Right lobe of liver (tissue), 6 donors: Measurements from ENCODE around the gene SMC5. TPM values are rescaled to one million over a fixed set of nuclear protein-coding genes. Genes with fewer than 3 reads are reported as not detected.
"Not testable (repeated sequence)": the region's sequence is repeated elsewhere in the genome, so short reads cannot be mapped to it uniquely, and the experiment has no call there.

ENCODE experiments used
- ATAC-seq, 4 donors: fragments of 200-7000 bp; cut with Tn5 transposase; one replicate each; pipeline ENCODE4 v1.9.1; 2020; ENCODE audit warnings: mild to moderate bottlenecking in 4 of 4, moderate library complexity in 4 of 4
- DNase-seq, 3 donors: peaks; one replicate each; pipeline ENCODE4 v3.0.0-alpha.2; 2020
- H3K27ac ChIP-seq, 3 donors: fragments of 200-600 bp; one replicate each; pipeline ENCODE4 v1.8.0; 2022
- H3K27me3 ChIP-seq, 2 donors: fragments of 200-600 bp; one replicate each; pipeline ENCODE4 v1.8.0; 2022
- H3K36me3 ChIP-seq, 4 donors: fragments of 200-600 bp; sonication (generic) in 1 of 4; one replicate each; pipeline versions ENCODE4 v1.5.1 to v1.8.0; 2017 to 2022; ENCODE audit warnings: control low read depth in 1 of 4
- H3K4me1 ChIP-seq, 4 donors: fragments of 200-600 bp; sonication (generic) in 1 of 4; one replicate each; pipeline versions ENCODE4 v1.5.1 to v1.8.0; 2017 to 2022; ENCODE audit warnings: control low read depth in 1 of 4
- H3K4me3 ChIP-seq, 3 donors: fragments of 200-600 bp; one replicate each; pipeline ENCODE4 v1.8.0; 2022
- H3K9me3 ChIP-seq, 4 donors: fragments of 200-600 bp; sonication (generic) in 1 of 4; one replicate each; pipeline versions ENCODE4 v1.5.1 to v1.8.0; 2017 to 2022; ENCODE audit warnings: control low read depth in 1 of 4
- CTCF ChIP-seq, 4 donors: fragments of 200-600 bp in 3 of 4; fragments of 450-650 bp in 1 of 4; IDR thresholded peaks; one replicate each; pipeline versions ENCODE4 v1.5.1 to v1.8.0; 2016 to 2022; ENCODE audit warnings: antibody characterized with exemption in 4 of 4, mild to moderate bottlenecking in 2 of 4
- POLR2A ChIP-seq: fragments of 450-650 bp; IDR thresholded peaks from one replicate; pipeline ENCODE4 v1.6.1; 2017; ENCODE audit warnings: antibody characterized with exemption, mild to moderate bottlenecking
- WGBS: methylation state at CpG from one replicate; pipeline ENCODE4 v1.1.6; 2018; ENCODE audit warnings: low coverage, low lambda C conversion rate; ENCODE audit not compliant: insufficient coverage; ENCODE audit errors: missing lambda C conversion rate; 5-methylcytosine and 5-hydroxymethylcytosine counted together
- intact Hi-C, 2 donors: fragments of 100-400 bp; cut with DNase I; formaldehyde crosslinking; loops; one replicate each; pipeline versions ENCODE4 v1.11.2 to v1.14.1; 2022
- total RNA-seq, 6 experiments: library from RNA; depleted of rRNA in 2 of 6; stranded (reverse); fragments of >200 nt in 2 of 6; fragmentation: NEBNext Ultra II Directional in 3 of 6; extraction: Animal tissue kit (Norgen Biotek cat#: 25700) in 3 of 6; gene quantifications; one replicate each; pipeline versions ENCODE4 v1.1.0 to v1.2.4, GENCODE V29; 2016 to 2023
- donor health status: DM: no; HTN: yes; CAD: no.
- donor health status: DM: no; HTN: no; CAD: no.
- donor health status: DM: no; HTN: no; CAD: no.
- donor health status: DM: no; HTN: yes; CAD: no.
- donor health status: DM: no; HTN: yes; CAD: no.

The SMC5 gene
- total RNA-seq, 6 experiments from 2014 or later, result 10.6 to 13.9 (median 13.0) TPM

- TF ChIP-seq CTCF (IDR thresholded peaks at IDR 0.05) (peak in 1 of 4 donors; percentile 19), POLR2A (no peak)
- no peaks in the 10 kb centered on the region for H3K9me3 ChIP-seq
- no peaks in the 10 kb centered on the region for H3K27me3 ChIP-seq
- no peaks in the 10 kb centered on the region for H3K36me3 ChIP-seq
- intact Hi-C loops, result no loop called here
- peaks cover 0 to 13% (median 0%) of the 10 kb centered on the region in 4 donors for H3K4me1 ChIP-seq
- no peak overlapping the region for H3K27ac ChIP-seq
- WGBS, result 59% methylated on average over 3 of the region's 3 CpGs
- no peak overlapping the region for H3K4me3 ChIP-seq
- no peak for DNase-seq
- ATAC-seq, result no peak
Measured at GRCh38 chr9:70229579-70229978, 29.2 kb upstream of the SMC5 start.

DNA sequence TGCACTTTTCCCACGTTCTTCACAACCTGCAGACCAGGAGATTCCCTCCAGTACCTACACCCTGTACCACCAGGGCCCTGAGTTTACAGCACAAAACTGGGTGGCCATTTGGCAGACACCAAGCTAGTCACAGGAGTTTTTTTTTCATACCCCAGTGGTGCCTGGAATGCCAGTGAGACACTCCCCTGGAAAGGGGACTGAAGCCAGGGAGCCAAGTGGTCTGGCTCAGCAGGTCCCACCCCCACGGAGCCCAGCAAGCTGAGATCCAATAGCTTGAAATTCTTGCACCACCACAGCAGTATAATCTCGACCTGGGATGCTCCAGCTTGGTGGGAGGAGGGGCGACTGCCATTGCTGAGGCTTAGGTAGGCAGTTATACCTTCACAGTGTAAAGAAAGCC lies 26.3 kb upstream of the SMC5 start:
- intact Hi-C loops, result no loop called here
- TF ChIP-seq CTCF (IDR thresholded peaks at IDR 0.05) (no peak), POLR2A (no peak)

DNA sequence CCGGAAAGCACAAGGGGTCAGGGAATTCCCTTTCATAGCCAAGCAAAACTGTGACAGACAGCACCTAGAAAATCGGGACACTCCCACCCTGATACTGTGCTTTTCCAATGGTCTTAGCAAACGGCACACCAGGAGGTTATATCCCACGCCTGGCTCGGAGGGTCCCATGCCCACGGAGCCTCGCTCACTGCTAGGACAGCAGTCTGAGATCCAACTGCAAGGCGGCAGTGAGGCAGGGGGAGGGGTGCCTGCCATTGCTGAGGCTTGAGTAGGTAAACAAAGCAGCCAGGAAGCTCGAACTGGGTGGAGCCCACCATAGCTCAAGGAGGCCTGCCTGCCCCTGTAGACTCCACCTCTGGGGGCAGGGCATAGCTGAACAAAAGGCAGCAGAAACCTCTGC lies 24.6 kb upstream of the SMC5 start:
- H3K27me3 ChIP-seq, H3K4me1 ChIP-seq, DNase-seq, H3K36me3 ChIP-seq, H3K9me3 ChIP-seq, ATAC-seq, H3K27ac ChIP-seq, H3K4me3 ChIP-seq, intact Hi-C loops: not testable (repeated sequence)
- no CpG with 5 or more reads among the region's 9 CpGs for WGBS

More for the DNA sequence above, 26.3 kb upstream of the SMC5 start:
- no peak for DNase-seq
- Histone ChIP-seq H3K4me1 (peaks cover 0 to 13% (median 0%) of the 10 kb centered on the region in 4 donors), H3K36me3 (no peaks in the 10 kb centered on the region), H3K27me3 (no peaks in the 10 kb centered on the region), H3K9me3 (no peaks in the 10 kb centered on the region), H3K27ac (no peak overlapping the region), H3K4me3 (no peak overlapping the region)
- ATAC-seq, result no peak
- WGBS, result 0% methylated on average over 1 of the region's 4 CpGs

- intact Hi-C loops, H3K27ac ChIP-seq, ATAC-seq, DNase-seq, H3K27me3 ChIP-seq, H3K4me3 ChIP-seq, H3K36me3 ChIP-seq, H3K9me3 ChIP-seq: not testable (repeated sequence)
- WGBS, result 86% methylated on average over 1 of the region's 1 CpG
- peaks cover 0 to 11% (median 0%) of the 10 kb centered on the region in 4 donors for H3K4me1 ChIP-seq
Measured at GRCh38 chr9:70245952-70246351, 12.8 kb upstream of the SMC5 start.

DNA sequence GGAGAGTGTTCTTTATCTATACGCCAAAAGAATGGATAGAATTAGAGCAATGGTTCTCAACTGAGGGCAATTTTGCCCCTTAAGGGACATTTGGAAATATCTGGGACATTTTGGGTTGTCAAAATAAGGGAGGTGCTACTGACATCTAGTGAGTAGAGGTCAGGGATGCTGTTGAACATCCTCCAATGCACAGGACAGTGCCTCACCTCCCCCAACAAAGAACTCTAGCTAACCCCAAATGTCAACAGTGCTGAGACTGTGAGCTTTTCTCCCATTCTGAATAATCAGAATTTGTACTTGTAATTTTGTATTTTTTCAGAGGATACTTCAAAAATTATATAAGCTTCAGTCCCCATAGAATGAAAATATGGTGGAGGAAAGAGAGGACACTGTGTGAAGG lies 8.6 kb upstream of the SMC5 start:
- WGBS, result 93% methylated on average over 1 of the region's 1 CpG
- DNase-seq (no peak), ATAC-seq (peak in 3 of 4 donors; percentile 40 to 98 (median 81))
- intact Hi-C loops, result no loop called here
- H3K4me3 ChIP-seq, result no peak overlapping the region
- no peaks in the 10 kb centered on the region for H3K9me3 ChIP-seq
- no peaks in the 10 kb centered on the region for H3K36me3 ChIP-seq
- H3K27me3 ChIP-seq, result no peaks in the 10 kb centered on the region
- TF ChIP-seq CTCF (IDR thresholded peaks at IDR 0.05) (peak in 1 of 4 donors; percentile 28), POLR2A (no peak)
- H3K27ac ChIP-seq, result peak overlapping the region in 1 of 3 donors; percentile 39
- peaks cover 0 to 21% (median 0%) of the 10 kb centered on the region in 4 donors for H3K4me1 ChIP-seq

DNA sequence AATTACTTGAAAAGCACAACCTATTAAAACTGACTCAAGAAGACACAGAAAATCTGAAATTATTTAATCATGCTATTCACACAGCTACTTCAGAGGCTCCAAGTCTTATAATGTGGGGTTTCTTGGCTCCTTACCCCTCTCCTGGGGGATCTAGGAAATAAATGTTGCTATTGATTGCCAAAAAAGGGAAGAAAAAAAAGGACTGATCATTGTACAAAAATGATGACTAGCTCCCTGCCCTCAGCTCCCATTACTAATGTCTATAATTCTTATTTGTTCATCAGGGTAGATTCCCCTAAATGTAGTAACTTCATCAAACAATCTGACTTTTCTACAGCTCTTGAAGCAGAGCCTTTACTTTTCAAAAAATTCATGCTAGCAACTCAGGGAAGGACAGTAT lies 3.3 kb upstream of the SMC5 start:
- Histone ChIP-seq H3K36me3 (no peaks in the 10 kb centered on the region), H3K27me3 (no peaks in the 10 kb centered on the region), H3K27ac (peak overlapping the region in 1 of 3 donors; percentile 97), H3K9me3 (no peaks in the 10 kb centered on the region), H3K4me3 (peak overlapping the region in 1 of 3 donors; percentile 70), H3K4me1 (peaks cover 0 to 35% (median 8%) of the 10 kb centered on the region in 4 donors)
- no peak for TF ChIP-seq CTCF (IDR thresholded peaks at IDR 0.05)
- no peak for TF ChIP-seq POLR2A
- no peak for ATAC-seq
- DNase-seq, result no peak
- intact Hi-C loops, result no loop called here
